Keratinocyte (primary cell): ENCODE results near the gene CLCNKB.

Source experiments
- CTCF ChIP-seq, 3 experiments: IDR thresholded peaks in 1 of 3; conservative IDR thresholded peaks in 1 of 3; optimal IDR thresholded peaks in 1 of 3; 2 replicates in 2 of 3; 3 replicates in 1 of 3; pipeline versions ENCODE3 to v1.5.1; 2011; ENCODE audit warnings: low read length in 3 of 3, mild to moderate bottlenecking in 3 of 3, moderate library complexity in 2 of 3, control low read depth in 1 of 3, inconsistent platforms in 1 of 3; ENCODE audit not compliant: insufficient read depth in 2 of 3; ENCODE audit errors: extremely low read depth in 1 of 3
- EZH2 ChIP-seq: IDR thresholded peaks from one replicate; pipeline ENCODE4 v1.6.1; 2012; ENCODE audit warnings: inconsistent platforms, mild to moderate bottlenecking, low read length, moderate library complexity

GRCh38 chr1:16076865-16077238, 33.3 kb downstream of the CLCNKB start:
- TF ChIP-seq CTCF (optimal IDR thresholded peaks at IDR 0.05 in 1 of 3, IDR thresholded peaks at IDR 0.05 in 1 of 3, conservative IDR thresholded peaks at IDR 0.05 in 1 of 3; ENCODE audit: extremely low read depth in 1 of 3, insufficient read depth in 2 of 3, low read length in 3 of 3) (no peak), EZH2 (no peak)
